Astrocyte (in vitro differentiated cells and primary cell): ENCODE results near the gene GLS. TPM values are rescaled to one million over a fixed set of nuclear protein-coding genes. Genes with fewer than 3 reads are reported as not detected.
"Not testable (repeated sequence)": the region's sequence is repeated elsewhere in the genome, so short reads cannot be mapped to it uniquely, and the experiment has no call there.

Source experiments
- DNase-seq: peaks from one replicate; pipeline ENCODE4 v3.0.0-alpha.2; 2010; ENCODE audit warnings: low read depth
- FAIRE-seq: peaks from 2 replicates; lab custom pipeline; 2011; peaks lifted over from hg19 to GRCh38; lab: Jason Lieb, UNC
- H2AFZ ChIP-seq: 2 replicates; pipeline ENCODE4 v1.6.0; 2012; ENCODE audit warnings: low read depth, low read length, inconsistent platforms
- H3K27ac ChIP-seq: 2 replicates; pipeline ENCODE4 v1.5.1; 2011; ENCODE audit warnings: low read depth, low read length, inconsistent platforms
- H3K27me3 ChIP-seq: 2 replicates; pipeline ENCODE4 v1.6.0; 2011; ENCODE audit warnings: low read length, inconsistent platforms; ENCODE audit not compliant: insufficient read depth
- H3K36me3 ChIP-seq: 2 replicates; pipeline ENCODE4 v1.5.1; 2011; ENCODE audit warnings: low read length, inconsistent platforms; ENCODE audit not compliant: insufficient read depth
- H3K4me1 ChIP-seq: 2 replicates; pipeline ENCODE4 v1.5.1; 2011; ENCODE audit warnings: low read length, inconsistent platforms; ENCODE audit not compliant: insufficient read depth
- H3K4me2 ChIP-seq: 2 replicates; pipeline ENCODE4 v1.6.0; 2012; ENCODE audit warnings: low read length, inconsistent platforms
- H3K4me3 ChIP-seq: 2 replicates; pipeline ENCODE4 v1.5.1; 2011; ENCODE audit warnings: low read depth, mild to moderate bottlenecking, low read length, inconsistent platforms; ENCODE audit not compliant: insufficient read depth
- H3K79me2 ChIP-seq: 2 replicates; pipeline ENCODE4 v1.6.0; 2012; ENCODE audit warnings: mild to moderate bottlenecking, low read length, inconsistent platforms; ENCODE audit not compliant: insufficient read depth
- H3K9ac ChIP-seq: 2 replicates; pipeline ENCODE4 v1.6.0; 2012; ENCODE audit warnings: mild to moderate bottlenecking, low read length, inconsistent platforms
- H3K9me3 ChIP-seq: 2 replicates; pipeline ENCODE4 v1.5.1; 2012; ENCODE audit warnings: low read depth, mild to moderate bottlenecking, low read length, inconsistent platforms; ENCODE audit not compliant: insufficient read depth
- H4K20me1 ChIP-seq: 2 replicates; pipeline ENCODE4 v1.6.0; 2012; ENCODE audit warnings: low read length, inconsistent platforms; ENCODE audit not compliant: insufficient read depth
- H3K27ac Mint-ChIP-seq: one replicate; pipeline ENCODE4 v1.8.0; 2021; ENCODE audit warnings: mild to moderate bottlenecking, mixed read lengths; ENCODE audit not compliant: unreplicated experiment
- H3K27me3 Mint-ChIP-seq: one replicate; pipeline ENCODE4 v1.8.0; 2021; ENCODE audit warnings: low read depth, mixed read lengths; ENCODE audit not compliant: unreplicated experiment
- H3K36me3 Mint-ChIP-seq: one replicate; pipeline ENCODE4 v1.8.0; 2021; ENCODE audit warnings: low read depth, mixed read lengths; ENCODE audit not compliant: unreplicated experiment
- H3K4me1 Mint-ChIP-seq: one replicate; pipeline ENCODE4 v1.8.0; 2021; ENCODE audit warnings: low read depth, mixed read lengths; ENCODE audit not compliant: unreplicated experiment
- H3K4me3 Mint-ChIP-seq: one replicate; pipeline ENCODE4 v1.8.0; 2021; ENCODE audit warnings: mild to moderate bottlenecking, moderate library complexity, mixed read lengths; ENCODE audit not compliant: unreplicated experiment
- H3K9me3 Mint-ChIP-seq: one replicate; pipeline ENCODE4 v1.8.0; 2021; ENCODE audit warnings: mild to moderate bottlenecking, mixed read lengths; ENCODE audit not compliant: unreplicated experiment
- EZH2 ChIP-seq: IDR thresholded peaks from 2 replicates; pipeline ENCODE4 v1.6.1; 2012; ENCODE audit warnings: mild to moderate bottlenecking, low read length, inconsistent platforms; ENCODE audit not compliant: insufficient read depth
- total RNA-seq: library from RNA; stranded (reverse); gene quantifications from 2 replicates; pipeline ENCODE4 v1.2.1, GENCODE V29; 2021
- TF ChIP-seq, protein P1 (sequence below): IDR thresholded peaks from 2 replicates; pipeline ENCODE4 v1.5.1; 2011; ENCODE audit warnings: low read depth, mild to moderate bottlenecking, inconsistent platforms, low read length, moderate library complexity; ENCODE audit not compliant: insufficient read depth

GLS gene
- total RNA-seq, 1 donor from 2014 or later, result 189 TPM

DNA sequence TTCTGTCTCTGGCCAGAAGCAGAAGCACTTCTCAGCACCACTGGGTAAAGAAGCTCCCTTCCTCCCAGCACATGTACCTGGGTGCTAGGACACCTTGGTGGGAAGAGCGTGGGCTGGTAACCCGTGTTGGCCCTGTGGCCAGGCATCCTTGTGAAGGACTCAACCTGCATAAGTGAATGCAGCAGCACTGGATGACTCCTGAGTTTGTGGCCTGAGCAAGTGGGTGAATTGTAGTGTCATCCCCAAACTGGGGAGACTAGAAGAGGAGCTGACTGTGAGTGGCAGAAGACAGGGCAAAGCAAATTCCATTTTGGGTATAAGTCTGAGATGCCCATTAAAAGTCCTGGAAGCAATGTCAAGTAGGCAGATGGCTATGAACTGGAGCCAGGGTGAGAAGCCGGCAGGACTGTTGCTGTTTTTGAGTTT is 70.0 kb downstream of the GLS start:
- Mint-ChIP-seq H3K27me3 (no peaks in the 10 kb centered on the region), H3K36me3 (peaks cover 2% of the 10 kb centered on the region), H3K4me1 (peaks cover 22% of the 10 kb centered on the region), H3K4me3 (no peak overlapping the region), H3K27ac (no peak overlapping the region), H3K9me3 (no peaks in the 10 kb centered on the region)
- Histone ChIP-seq H3K9ac (no peak overlapping the region), H3K27me3 (no peaks in the 10 kb centered on the region), H3K79me2 (no peaks in the 10 kb centered on the region), H3K9me3 (no peaks in the 10 kb centered on the region), H2AFZ (no peak overlapping the region), H4K20me1 (no peaks in the 10 kb centered on the region), H3K27ac (no peak overlapping the region), H3K4me3 (no peak overlapping the region), H3K36me3 (no peaks in the 10 kb centered on the region), H3K4me2 (no peak overlapping the region), H3K4me1 (peaks cover 28% of the 10 kb centered on the region)
- FAIRE-seq, result no peak
- TF ChIP-seq EZH2, result no peak
- TF ChIP-seq, protein P1, sequence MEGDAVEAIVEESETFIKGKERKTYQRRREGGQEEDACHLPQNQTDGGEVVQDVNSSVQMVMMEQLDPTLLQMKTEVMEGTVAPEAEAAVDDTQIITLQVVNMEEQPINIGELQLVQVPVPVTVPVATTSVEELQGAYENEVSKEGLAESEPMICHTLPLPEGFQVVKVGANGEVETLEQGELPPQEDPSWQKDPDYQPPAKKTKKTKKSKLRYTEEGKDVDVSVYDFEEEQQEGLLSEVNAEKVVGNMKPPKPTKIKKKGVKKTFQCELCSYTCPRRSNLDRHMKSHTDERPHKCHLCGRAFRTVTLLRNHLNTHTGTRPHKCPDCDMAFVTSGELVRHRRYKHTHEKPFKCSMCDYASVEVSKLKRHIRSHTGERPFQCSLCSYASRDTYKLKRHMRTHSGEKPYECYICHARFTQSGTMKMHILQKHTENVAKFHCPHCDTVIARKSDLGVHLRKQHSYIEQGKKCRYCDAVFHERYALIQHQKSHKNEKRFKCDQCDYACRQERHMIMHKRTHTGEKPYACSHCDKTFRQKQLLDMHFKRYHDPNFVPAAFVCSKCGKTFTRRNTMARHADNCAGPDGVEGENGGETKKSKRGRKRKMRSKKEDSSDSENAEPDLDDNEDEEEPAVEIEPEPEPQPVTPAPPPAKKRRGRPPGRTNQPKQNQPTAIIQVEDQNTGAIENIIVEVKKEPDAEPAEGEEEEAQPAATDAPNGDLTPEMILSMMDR, result no peak
- DNase-seq, result no peak

DNA sequence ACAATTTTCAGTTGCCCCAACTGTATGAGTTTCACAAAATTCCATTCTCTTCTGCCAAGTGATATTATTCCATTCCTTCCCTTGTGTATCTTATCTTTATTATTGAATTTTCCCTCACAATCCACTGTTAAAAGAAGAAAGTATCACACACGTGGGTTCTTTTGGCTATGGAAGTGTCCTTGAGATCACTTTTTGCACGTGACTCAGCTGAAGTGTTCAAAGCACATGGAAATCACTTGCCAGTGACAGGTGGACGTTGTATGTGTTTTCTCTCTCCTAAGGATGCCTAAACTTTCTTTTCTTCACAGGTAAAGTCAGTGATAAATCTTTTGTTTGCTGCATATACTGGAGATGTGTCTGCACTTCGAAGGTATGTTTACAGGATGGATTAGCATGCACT is 72.6 kb downstream of the GLS start:
- Histone ChIP-seq H3K79me2 (no peaks in the 10 kb centered on the region), H3K9me3 (no peaks in the 10 kb centered on the region), H3K9ac (no peak overlapping the region), H3K27ac (no peak overlapping the region), H2AFZ (no peak overlapping the region), H3K4me2 (no peak overlapping the region), H3K4me1 (peaks cover 11% of the 10 kb centered on the region), H3K27me3 (no peaks in the 10 kb centered on the region), H3K4me3 (no peak overlapping the region), H3K36me3 (no peaks in the 10 kb centered on the region), H4K20me1 (no peaks in the 10 kb centered on the region)
- peaks cover 9% of the 10 kb centered on the region for H3K36me3 Mint-ChIP-seq
- no peaks in the 10 kb centered on the region for H3K27me3 Mint-ChIP-seq
- peaks cover 5% of the 10 kb centered on the region for H3K4me1 Mint-ChIP-seq
- H3K27ac Mint-ChIP-seq, result no peak overlapping the region
- FAIRE-seq (no peak), DNase-seq (no peak)
- H3K9me3 Mint-ChIP-seq, result peaks cover 3% of the 10 kb centered on the region
- no peak overlapping the region for H3K4me3 Mint-ChIP-seq
- no peak for TF ChIP-seq EZH2
- TF ChIP-seq, protein P1, result no peak

DNA sequence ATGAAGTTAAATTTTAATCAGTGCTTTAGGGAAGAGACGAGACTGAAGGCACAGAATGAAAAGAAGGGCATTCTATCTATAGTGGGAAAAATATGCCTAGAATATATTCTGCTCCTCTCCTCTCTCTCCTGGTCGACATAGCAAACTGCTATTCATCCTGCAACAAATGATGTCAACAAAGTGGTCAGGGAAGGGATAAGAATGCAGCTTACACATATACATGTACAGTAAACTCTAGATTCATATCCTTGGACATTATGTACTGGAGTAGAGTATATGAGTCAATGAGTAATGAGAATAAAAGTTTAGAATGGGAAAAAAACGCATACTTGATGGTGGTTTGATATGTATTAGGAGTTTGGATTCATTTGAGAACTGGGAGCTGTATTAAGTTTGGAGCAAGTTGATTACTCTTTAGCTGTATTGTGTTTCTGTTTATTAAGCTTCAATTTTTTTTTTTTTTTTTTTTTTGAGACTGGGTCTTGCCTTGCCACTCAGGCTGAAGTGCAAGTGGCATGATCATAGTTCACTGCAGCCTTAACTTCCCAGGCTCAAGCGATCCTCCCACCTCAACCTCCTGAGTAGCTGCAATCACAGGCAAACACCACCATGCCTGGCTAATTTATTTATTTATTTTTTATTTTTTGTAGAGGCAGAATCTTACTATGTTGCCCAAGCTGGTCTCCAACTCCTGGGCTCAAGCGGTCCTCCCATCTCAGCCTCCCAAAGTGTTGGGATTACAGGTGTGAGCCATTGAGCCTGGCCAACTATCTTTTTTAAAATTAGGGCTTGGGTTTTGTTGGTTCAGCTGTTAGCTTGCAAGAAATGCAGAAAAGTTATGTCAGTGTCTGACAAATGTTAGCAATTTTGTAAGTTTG is 79.5 kb downstream of the GLS start:
- peaks cover 18% of the 10 kb centered on the region for H3K4me1 Mint-ChIP-seq
- Histone ChIP-seq H3K36me3 (peaks cover 22% of the 10 kb centered on the region), H3K4me3 (no peak overlapping the region), H3K79me2 (no peaks in the 10 kb centered on the region), H3K27ac (no peak overlapping the region), H3K9me3 (no peaks in the 10 kb centered on the region), H3K9ac (no peak overlapping the region), H3K4me2 (no peak overlapping the region), H3K27me3 (no peaks in the 10 kb centered on the region), H4K20me1 (no peaks in the 10 kb centered on the region), H2AFZ (no peak overlapping the region), H3K4me1 (no peaks in the 10 kb centered on the region)
- FAIRE-seq, result no peak
- TF ChIP-seq, protein P1, result no peak
- no peak for TF ChIP-seq EZH2
- H3K27me3 Mint-ChIP-seq, result no peaks in the 10 kb centered on the region
- peak overlapping the region; percentile 50 for H3K27ac Mint-ChIP-seq
- peaks cover 23% of the 10 kb centered on the region for H3K36me3 Mint-ChIP-seq
- DNase-seq, result no peak
- no peak overlapping the region for H3K4me3 Mint-ChIP-seq
- H3K9me3 Mint-ChIP-seq, result peaks cover 3% of the 10 kb centered on the region

DNA sequence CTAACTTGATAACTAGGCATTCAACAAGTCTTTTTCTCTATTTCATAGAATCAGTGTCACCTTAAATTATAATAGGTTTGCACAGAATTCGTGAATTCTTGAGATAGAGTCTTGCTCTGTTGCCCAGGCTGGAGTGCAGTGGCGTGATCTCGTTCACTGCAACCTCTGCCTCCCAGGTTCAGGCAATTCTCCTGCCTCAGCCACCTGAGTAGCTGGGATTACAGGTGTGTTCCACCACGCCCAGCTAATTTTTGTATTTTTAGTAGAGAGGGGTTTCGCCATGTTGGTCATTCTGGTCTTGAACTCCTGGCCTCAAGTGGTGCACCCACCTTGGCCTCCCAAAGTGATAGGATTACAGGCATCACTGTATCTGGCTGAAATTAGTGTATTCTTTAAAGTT is 80.5 kb downstream of the GLS start:
- H3K79me2 ChIP-seq, H3K9ac ChIP-seq, H2AFZ ChIP-seq, H4K20me1 ChIP-seq, DNase-seq, FAIRE-seq, H3K27ac ChIP-seq, H3K27me3 ChIP-seq, H3K4me2 ChIP-seq, H3K27ac Mint-ChIP-seq, H3K9me3 ChIP-seq, H3K9me3 Mint-ChIP-seq, H3K27me3 Mint-ChIP-seq, H3K4me3 Mint-ChIP-seq, H3K4me3 ChIP-seq, H3K4me1 ChIP-seq: not testable (repeated sequence)
- Mint-ChIP-seq H3K4me1 (peaks cover 18% of the 10 kb centered on the region), H3K36me3 (peaks cover 20% of the 10 kb centered on the region)
- peaks cover 27% of the 10 kb centered on the region for H3K36me3 ChIP-seq
